Dermis microvascular lymphatic vessel endothelial cell (primary cell): ENCODE data around the gene RBCK1. TPM values are rescaled to one million over a fixed set of nuclear protein-coding genes. Genes with fewer than 3 reads are reported as not detected.
"Not testable (repeated sequence)": the region's sequence is repeated elsewhere in the genome, so short reads cannot be mapped to it uniquely, and the experiment has no call there.

Source experiments
- DNase-seq, 2 donors: peaks; one replicate each; pipeline versions ENCODE4 v3.0.0 to v3.0.0-alpha.2; 2010; ENCODE audit warnings: low read depth in 2 of 2
- total RNA-seq: library from RNA; depleted of rRNA; stranded (reverse); fragments of >200 nt; gene quantifications from 2 replicates; pipeline ENCODE4 v1.2.1, GENCODE V29; 2014

Gene RBCK1
- total RNA-seq, 1 donor from 2014 or later: 53.7 TPM

GRCh38 chr20:467755-468154, 59.7 kb downstream of the RBCK1 start:
- DNase-seq: no peak

- no peak for DNase-seq
Observed at GRCh38 chr20:469746-470490, 61.8 kb downstream of the RBCK1 start.

DNA sequence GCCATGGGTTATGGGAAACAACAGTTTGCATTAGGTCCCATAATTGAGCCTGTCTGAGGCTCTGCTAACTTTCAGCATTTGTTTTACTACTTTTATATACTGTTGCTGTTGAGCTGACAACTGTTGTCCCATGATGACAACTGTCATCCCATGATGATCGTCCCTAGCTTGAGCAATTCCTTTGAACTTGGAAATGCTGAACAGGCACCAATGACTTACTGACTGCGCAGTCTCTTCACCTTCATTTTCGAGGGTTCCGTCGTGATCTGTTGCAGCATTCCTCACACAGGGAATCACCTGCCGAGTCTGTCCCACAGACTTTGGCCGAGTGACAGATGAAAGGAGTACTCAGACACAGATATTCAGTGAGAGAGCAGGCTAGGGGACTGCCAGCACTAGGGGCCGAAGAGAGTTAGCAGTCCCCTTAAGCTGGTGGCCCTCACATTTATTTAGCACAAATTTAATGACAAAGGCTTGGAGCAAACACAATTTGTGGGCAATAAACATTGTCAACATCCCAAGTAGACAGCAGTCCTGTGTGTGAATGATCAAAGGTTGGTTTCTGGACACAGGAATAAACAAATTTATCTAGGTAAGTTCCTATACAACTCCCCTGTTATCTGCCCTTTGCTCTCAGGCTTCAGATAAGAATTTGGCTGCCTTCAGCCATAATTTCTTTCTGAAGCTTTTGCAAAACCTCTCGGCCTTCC, 64.2 kb downstream of the RBCK1 start:
- DNase-seq: no peak

- DNase-seq: no peak
Observed at GRCh38 chr20:472889-473292, 64.8 kb downstream of the RBCK1 start.

DNA sequence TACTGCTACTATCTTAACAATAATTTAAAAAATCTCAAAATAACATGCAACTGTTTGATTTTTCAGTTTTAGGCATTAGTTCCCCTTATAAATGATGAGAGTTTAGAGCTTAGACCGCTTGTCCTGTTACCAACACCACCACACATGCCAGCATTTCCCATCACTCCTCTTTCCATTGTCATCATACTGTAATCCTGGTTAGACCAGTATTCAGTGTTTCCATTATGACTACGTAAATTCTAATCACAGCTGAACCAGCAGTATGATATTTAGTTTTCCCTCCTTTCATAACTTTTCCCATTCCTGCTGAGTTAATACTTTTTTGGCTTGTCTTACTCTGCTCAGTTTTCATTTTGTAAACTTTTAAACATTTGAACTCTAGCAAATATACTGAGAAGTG, 66.5 kb downstream of the RBCK1 start:
- DNase-seq: peak in 1 of 2 donors; percentile 73

- DNase-seq: no peak
Observed at GRCh38 chr20:475463-476357, 67.6 kb downstream of the RBCK1 start.

- DNase-seq: not testable (repeated sequence)
Observed at GRCh38 chr20:476561-477249, 68.6 kb downstream of the RBCK1 start.

- no peak for DNase-seq
Observed at GRCh38 chr20:478010-478948, 70.2 kb downstream of the RBCK1 start.

GRCh38 chr20:478949-479429, 70.9 kb downstream of the RBCK1 start:
- DNase-seq: peak; percentile 65 to 76

GRCh38 chr20:479487-479886, 71.4 kb downstream of the RBCK1 start:
- peak in 1 of 2 donors; percentile 49 for DNase-seq

- DNase-seq: no peak
Observed at GRCh38 chr20:480044-480443, 71.9 kb downstream of the RBCK1 start.

DNA sequence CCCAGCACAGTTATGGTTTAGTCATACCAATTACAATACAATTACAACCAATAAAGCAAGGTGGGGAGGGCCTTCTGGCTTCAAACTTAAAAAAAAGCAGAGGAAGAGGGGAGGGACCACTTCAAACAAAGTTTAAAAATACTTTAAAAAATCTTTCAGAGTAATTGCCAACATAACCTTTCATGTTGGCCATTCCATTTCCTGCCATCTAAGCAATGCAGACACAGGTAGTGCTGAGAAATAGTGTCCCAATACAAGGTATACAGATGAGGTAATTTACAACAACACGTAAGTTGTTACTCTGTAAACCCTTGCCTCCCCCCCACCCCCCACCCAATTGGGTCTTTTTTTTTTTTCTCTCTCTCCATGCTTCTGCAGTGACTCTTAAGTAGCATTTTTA, 73.1 kb downstream of the RBCK1 start:
- no peak for DNase-seq

Other genes with a start within 250 kb of the RBCK1 start
- not detected in 2 replicates for gene DEFB128, start 218.6 kb upstream of the RBCK1 start, total RNA-seq
- gene DEFB129, start 181.0 kb upstream of the RBCK1 start, total RNA-seq: not detected in 2 replicates
- gene DEFB132, start 150.6 kb upstream of the RBCK1 start, total RNA-seq: not detected in 2 replicates
- 1.7 and 2.3 TPM in 2 replicates for gene C20orf96, start 117.5 kb upstream of the RBCK1 start, total RNA-seq
- 15.8 and 18.8 TPM in 2 replicates for gene ZCCHC3, start 110.7 kb upstream of the RBCK1 start, total RNA-seq
- 1.7 and 2.9 TPM in 2 replicates for gene SOX12, start 82.7 kb upstream of the RBCK1 start, total RNA-seq
- gene NRSN2, start 61.2 kb upstream of the RBCK1 start, total RNA-seq: 10.5 and 25.2 TPM in 2 replicates
- gene TRIB3, start 27.5 kb upstream of the RBCK1 start, total RNA-seq: 36.7 and 47.4 TPM in 2 replicates
- 15.8 and 25.2 TPM in 2 replicates for gene TBC1D20, start 54.2 kb downstream of the RBCK1 start, total RNA-seq
- 76.4 and 87.4 TPM in 2 replicates for gene CSNK2A1, start 135.5 kb downstream of the RBCK1 start, total RNA-seq
- gene TCF15, start 202.0 kb downstream of the RBCK1 start, total RNA-seq: 0.76 and 0.77 TPM in 2 replicates
- gene SRXN1, start 244.9 kb downstream of the RBCK1 start, total RNA-seq: 22.3 and 23.0 TPM in 2 replicates